Stimulated activated CD8-positive, alpha-beta memory T cell treated with anti-CD3 and anti-CD28 coated beads, Interleukin-2, amount 100 ng/mL, for 1 hour (primary cell): ENCODE data around the gene NANS.
A peak's percentile ranks its signal among the peaks of the same experiment; 100 is the strongest.
"Not testable (repeated sequence)": the region's sequence is repeated elsewhere in the genome, so short reads cannot be mapped to it uniquely, and the experiment has no call there.

Source experiments
- DNase-seq, 2 donors: peaks; one replicate each; pipeline ENCODE4 v3.0.0-alpha.2; 2020; ENCODE audit warnings: low read depth in 2 of 2

The NANS gene

GRCh38 chr9:98039607-98040017, 16.9 kb upstream of the NANS start:
- no peak for DNase-seq

GRCh38 chr9:98040212-98040611, 16.3 kb upstream of the NANS start:
- DNase-seq, result no peak

- no peak for DNase-seq
Measured at GRCh38 chr9:98043915-98044314, 12.6 kb upstream of the NANS start.

- DNase-seq, result no peak
Measured at GRCh38 chr9:98045234-98046179, 11.0 kb upstream of the NANS start.

- DNase-seq, result no peak
Measured at GRCh38 chr9:98046180-98046543, 10.4 kb upstream of the NANS start.

- no peak for DNase-seq
Measured at GRCh38 chr9:98047002-98047401, 9.5 kb upstream of the NANS start.

GRCh38 chr9:98049288-98050072, 7.1 kb upstream of the NANS start:
- DNase-seq, result no peak

GRCh38 chr9:98050351-98050750, 6.2 kb upstream of the NANS start:
- no peak for DNase-seq

GRCh38 chr9:98054376-98054951, 2.1 kb upstream of the NANS start:
- no peak for DNase-seq

- DNase-seq, result peak in 1 of 2 donors; percentile 8
Measured at GRCh38 chr9:98057138-98057799, 737 bp downstream of the NANS start.

GRCh38 chr9:98062161-98062560, 5.6 kb downstream of the NANS start:
- no peak for DNase-seq

GRCh38 chr9:98064623-98065392, 8.3 kb downstream of the NANS start:
- DNase-seq, result no peak

- no peak for DNase-seq
Measured at GRCh38 chr9:98066235-98066634, 9.7 kb downstream of the NANS start.

- no peak for DNase-seq
Measured at GRCh38 chr9:98067184-98067583, 10.7 kb downstream of the NANS start.

GRCh38 chr9:98069551-98069950, 13.0 kb downstream of the NANS start:
- no peak for DNase-seq

GRCh38 chr9:98070704-98071103, 14.2 kb downstream of the NANS start:
- no peak for DNase-seq

- DNase-seq, result no peak
Measured at GRCh38 chr9:98071737-98072136, 15.2 kb downstream of the NANS start.

- peak; percentile 46 to 55 for DNase-seq
Measured at GRCh38 chr9:98074115-98074990, 17.8 kb downstream of the NANS start.

GRCh38 chr9:98075332-98075805, 18.8 kb downstream of the NANS start:
- DNase-seq, result no peak

GRCh38 chr9:98076514-98076890, 20.0 kb downstream of the NANS start:
- not testable (repeated sequence) for DNase-seq
